A549 (cell line): ENCODE measurements around the gene CLDN4. TPM values are rescaled to one million over a fixed set of nuclear protein-coding genes. Genes with fewer than 3 reads are reported as not detected.

ENCODE experiments used
- ATAC-seq, 2 experiments: fragments of 200-7000 bp in 1 of 2; fragments of >200 bp in 1 of 2; cut with Nextera tagmentation in 1 of 2; cut with Tn5 transposase in 1 of 2; 3 replicates each; pipeline versions ENCODE4 v1.8.0 to v1.9.1; 2018 to 2020; ENCODE audit warnings: mild to moderate bottlenecking in 1 of 2, moderate library complexity in 1 of 2
- CTCF ChIA-PET: fragments of 300-600 bp; sonication (Branson Sonifier 250); formaldehyde crosslinking; extraction: SDS; loops from one replicate; lab custom pipeline; 2021; ENCODE audit warnings: antibody characterized with exemption, inconsistent platforms; lab: Yijun Ruan, JAX
- POLR2A ChIA-PET: fragments of 350-600 bp; formaldehyde crosslinking; extraction: SDS; loops from one replicate; lab custom pipeline; 2021; ENCODE audit warnings: antibody characterized with exemption, inconsistent platforms; lab: Yijun Ruan, JAX
- DNase-seq, 2 experiments: peaks; one replicate each; pipeline versions ENCODE4 v3.0.0 to v3.0.0-alpha.2; 2011 to 2016; ENCODE audit warnings: low read depth in 1 of 2, low spot score in 1 of 2
- FAIRE-seq: peaks from 2 replicates; lab custom pipeline; 2011; peaks lifted over from hg19 to GRCh38; lab: Jason Lieb, UNC
- H3K27ac ChIP-seq, 2 experiments: fragments of >200 bp; sonication (Bioruptor Twin); formaldehyde crosslinking; 3 replicates each; pipeline ENCODE4 v1.5.1; 2016 to 2017
- H3K4me1 ChIP-seq: fragments of >200 bp; sonication (Bioruptor Twin); formaldehyde crosslinking; 3 replicates; pipeline ENCODE4 v1.6.1; 2016
- H3K4me2 ChIP-seq: fragments of >200 bp; sonication (Bioruptor Twin); formaldehyde crosslinking; 3 replicates; pipeline ENCODE4 v1.6.1; 2016
- H3K4me3 ChIP-seq: fragments of >200 bp; sonication (Bioruptor Twin); formaldehyde crosslinking; 3 replicates; pipeline ENCODE4 v1.5.1; 2016
- H3K9me3 ChIP-seq: fragments of >200 bp; sonication (Bioruptor Twin); formaldehyde crosslinking; 3 replicates; pipeline ENCODE4 v1.6.1; 2016
- CBX2 ChIP-seq: fragments of 200-600 bp; sonication (generic); IDR thresholded peaks from 2 replicates; pipeline ENCODE4 v1.6.1; 2016; ENCODE audit warnings: low read depth, mild to moderate bottlenecking, borderline replicate concordance
- CBX8 ChIP-seq: fragments of 200-600 bp; sonication (generic); IDR thresholded peaks from 2 replicates; pipeline ENCODE4 v1.6.1; 2016
- CHD4 ChIP-seq: fragments of 200-600 bp; sonication (generic); IDR thresholded peaks from 2 replicates; pipeline ENCODE4 v1.6.1; 2016; ENCODE audit warnings: antibody characterized with exemption, mild to moderate bottlenecking, borderline replicate concordance
- EHMT2 ChIP-seq: fragments of 200-600 bp; sonication (generic); IDR thresholded peaks from 2 replicates; pipeline ENCODE4 v1.6.1; 2016; ENCODE audit warnings: antibody characterized with exemption, low read depth, mild to moderate bottlenecking, moderate library complexity
- FOSB ChIP-seq: fragments of 250-450 bp; sonication (Bioruptor Pico); IDR thresholded peaks from 2 replicates; pipeline ENCODE4 v1.5.0; 2020; ENCODE audit warnings: mild to moderate bottlenecking, moderate library complexity
- GATA3 ChIP-seq: IDR thresholded peaks from 2 replicates; pipeline ENCODE4 v1.6.1; 2012; ENCODE audit warnings: borderline replicate concordance
- HOXB5 ChIP-seq: fragments of 250-450 bp; sonication (Bioruptor Pico); IDR thresholded peaks from 2 replicates; pipeline ENCODE4 v1.5.0; 2020; ENCODE audit warnings: mild to moderate bottlenecking, moderate library complexity
- KDM1A ChIP-seq: fragments of 200-600 bp; sonication (generic); IDR thresholded peaks from 2 replicates; pipeline ENCODE4 v1.6.1; 2016; ENCODE audit warnings: low read depth, mild to moderate bottlenecking
- MAFK ChIP-seq: fragments of 450-650 bp; IDR thresholded peaks from 2 replicates; pipeline ENCODE4 v1.6.1; 2014; ENCODE audit not compliant: partially characterized antibody
- NPAS2 ChIP-seq: fragments of 250-450 bp; sonication (Bioruptor Pico); IDR thresholded peaks from 2 replicates; pipeline ENCODE4 v1.8.0; 2022; ENCODE audit warnings: mild to moderate bottlenecking, moderate library complexity, borderline replicate concordance
- NR3C1 ChIP-seq: fragments of >200 bp; sonication (Bioruptor Twin); formaldehyde crosslinking; IDR thresholded peaks from 3 replicates; pipeline ENCODE4 v1.6.1; 2017
- POLR2AphosphoS2 ChIP-seq: conservative IDR thresholded peaks from 2 replicates; pipeline ENCODE4 v1.6.1; 2012; ENCODE audit warnings: low read length, improper control_type of control experiment, inconsistent platforms
- RAD21 ChIP-seq, 2 experiments: fragments of >200 bp in 1 of 2; sonication (Bioruptor Twin) in 1 of 2; formaldehyde crosslinking in 1 of 2; IDR thresholded peaks in 1 of 2; conservative IDR thresholded peaks in 1 of 2; 2 replicates in 1 of 2; 3 replicates in 1 of 2; pipeline ENCODE4 v1.6.1; 2012 to 2018; ENCODE audit warnings: inconsistent platforms in 1 of 2
- RCOR1 ChIP-seq: fragments of 150-350 bp; IDR thresholded peaks from 2 replicates; pipeline ENCODE4 v1.6.1; 2014; ENCODE audit warnings: antibody characterized with exemption, low read length, low read depth
- RNF2 ChIP-seq: fragments of 200-600 bp; sonication (generic); IDR thresholded peaks from 2 replicates; pipeline ENCODE4 v1.6.1; 2016; ENCODE audit warnings: low read depth, mild to moderate bottlenecking, antibody characterized with exemption, moderate library complexity, borderline replicate concordance
- SREBF2 ChIP-seq: fragments of 450-650 bp; IDR thresholded peaks from 2 replicates; pipeline ENCODE4 v1.6.1; 2014; ENCODE audit warnings: mild to moderate bottlenecking, moderate library complexity
- ZFP36 ChIP-seq: fragments of 450-650 bp; IDR thresholded peaks from 2 replicates; pipeline ENCODE4 v1.6.1; 2014; ENCODE audit warnings: borderline replicate concordance; ENCODE audit not compliant: partially characterized antibody
- ZSCAN20 ChIP-seq: fragments of 250-450 bp; sonication (Bioruptor Pico); IDR thresholded peaks from 2 replicates; pipeline ENCODE4 v1.8.0; 2022; ENCODE audit warnings: mild to moderate bottlenecking, moderate library complexity
- WGBS: methylation state at CpG from one replicate; pipeline ENCODE4 v1.1.6; 2017; ENCODE audit errors: missing lambda C conversion rate; 5-methylcytosine and 5-hydroxymethylcytosine counted together
- polyA plus RNA-seq, 4 experiments: library from polyadenylated mRNA; depleted of rRNA in 3 of 4; stranded (reverse); fragments of >200 nt; fragmentation: RNase III in 1 of 4; extraction: RNeasy Plus Mini Kit Qiagen cat#74134 plus additional on column Dnase treatment in 1 of 4; gene quantifications; 2 replicates in 3 of 4; 3 replicates in 1 of 4; pipeline ENCODE4 v1.2.3, GENCODE V29; 2011 to 2017
- TF ChIP-seq, protein P1 (sequence below): IDR thresholded peaks from 2 replicates; pipeline ENCODE4 v1.6.1; 2012
- TF ChIP-seq, protein P2 (sequence below): fragments of 250-450 bp; sonication (Bioruptor Pico); IDR thresholded peaks from 2 replicates; pipeline ENCODE4 v1.5.0; 2020; ENCODE audit warnings: low read depth, mild to moderate bottlenecking, moderate library complexity
- TF ChIP-seq, protein P3 (sequence below): fragments of 150-350 bp; IDR thresholded peaks from 2 replicates; pipeline ENCODE4 v1.6.1; 2014; ENCODE audit warnings: low read depth, mild to moderate bottlenecking, low read length
- TF ChIP-seq, protein P4 (sequence below): fragments of >200 bp; sonication (Bioruptor Twin); formaldehyde crosslinking; IDR thresholded peaks from 3 replicates; pipeline ENCODE4 v1.5.1; 2016

The CLDN4 gene
- polyA plus RNA-seq, 2 of the 4 experiments (the other 2 are of a cell fraction) = 1.5 to 2.4 TPM

DNA sequence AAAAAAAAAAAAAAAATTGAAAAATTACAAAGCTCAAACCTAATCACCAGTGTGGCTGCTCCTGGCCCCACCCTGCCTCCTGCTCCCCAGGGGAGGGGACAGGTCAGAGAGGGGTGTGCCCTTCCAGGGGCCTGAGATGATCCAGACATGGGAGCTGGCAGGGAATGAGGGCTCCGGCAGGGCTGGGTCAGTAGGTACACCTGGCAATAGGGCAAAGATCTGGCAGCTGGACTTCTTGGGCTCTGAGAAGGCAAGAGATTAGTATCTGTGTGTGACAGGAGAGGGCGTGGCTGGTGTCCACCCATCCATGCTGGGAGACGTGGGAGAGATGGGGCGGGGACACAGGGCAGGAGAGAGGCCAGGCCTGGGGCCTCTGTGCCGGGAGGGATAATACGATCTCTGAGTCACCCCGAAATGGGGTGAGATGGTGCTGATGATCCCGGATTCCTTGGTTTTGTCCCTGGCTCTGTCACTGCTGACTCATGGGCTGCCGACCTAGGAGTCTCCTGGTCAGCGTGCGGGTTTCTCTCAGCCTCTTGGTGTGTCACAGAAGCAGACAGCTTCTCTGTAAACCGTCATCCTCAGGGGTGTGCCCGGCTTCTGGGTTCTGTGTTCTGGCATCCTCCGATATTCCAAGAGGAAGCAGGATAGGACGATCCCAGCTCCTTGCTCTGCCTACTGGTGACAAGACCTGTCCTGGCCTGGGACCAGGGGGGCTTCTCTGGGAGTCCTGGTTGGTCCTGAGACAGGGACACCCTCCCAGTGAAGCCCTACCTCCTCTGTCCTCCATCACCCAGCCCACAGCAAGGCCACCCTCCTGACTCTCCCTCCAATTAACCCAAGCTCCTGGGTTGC, 8.2 kb upstream of the CLDN4 start (continued):
- TF ChIP-seq, protein P1, sequence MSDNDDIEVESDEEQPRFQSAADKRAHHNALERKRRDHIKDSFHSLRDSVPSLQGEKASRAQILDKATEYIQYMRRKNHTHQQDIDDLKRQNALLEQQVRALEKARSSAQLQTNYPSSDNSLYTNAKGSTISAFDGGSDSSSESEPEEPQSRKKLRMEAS = peak; percentile 49
- TF ChIP-seq GATA3 = peak; percentile 69
- TF ChIP-seq EHMT2 = no peak
- TF ChIP-seq CBX8 = no peak
- no peak for TF ChIP-seq RCOR1
- no peak for TF ChIP-seq NR3C1
- no peak for TF ChIP-seq POLR2AphosphoS2
- TF ChIP-seq SREBF2 = no peak
- peak; percentile 87 for TF ChIP-seq MAFK

DNA sequence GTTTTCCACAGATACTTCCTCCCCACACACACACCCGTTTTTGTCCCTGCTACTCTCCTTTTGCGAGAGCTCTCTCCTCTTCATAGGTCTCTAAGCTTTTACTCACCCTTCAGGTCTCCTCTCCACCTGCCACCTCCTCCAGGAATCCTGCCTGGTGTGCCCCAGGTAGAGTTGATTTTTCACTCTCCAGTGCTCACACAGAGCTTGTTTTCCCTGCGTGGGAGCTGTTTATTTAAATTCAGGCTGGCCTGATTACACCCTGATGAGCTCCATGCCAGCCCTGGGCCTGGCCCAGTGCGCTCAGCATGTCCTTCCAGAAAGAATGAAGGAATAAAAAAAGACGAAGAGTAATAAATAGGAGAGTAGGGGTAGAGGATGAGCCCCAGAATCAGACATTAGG, 7.5 kb upstream of the CLDN4 start:
- TF ChIP-seq RNF2 = no peak
- peak; percentile 54 for TF ChIP-seq ZFP36
- FAIRE-seq = no peak
- no peak for ATAC-seq
- H3K4me3 ChIP-seq = no peak overlapping the region
- peaks cover 40% of the 10 kb centered on the region for H3K4me1 ChIP-seq
- DNase-seq = no peak
- CTCF ChIA-PET = interaction anchor here (0.6 to 5.2 kb wide), 5 partner anchors 10 to 88 kb away, joined by 4 to 30 read pairs (median 13); no protein-coding TSS in a partner anchor
- POLR2A ChIA-PET = interaction anchor here (1.2 to 1.8 kb wide), 3 partner anchors 19 to 84 kb away, joined by 6 to 10 read pairs (median 8); partner anchors contain the start of genes ABHD11 and METTL27
- peak overlapping the region; percentile 82 to 88 for H3K27ac ChIP-seq
- H3K9me3 ChIP-seq = no peaks in the 10 kb centered on the region
- 65% methylated on average over 5 of the region's 5 CpGs for WGBS
- peak overlapping the region; percentile 74 for H3K4me2 ChIP-seq

DNA sequence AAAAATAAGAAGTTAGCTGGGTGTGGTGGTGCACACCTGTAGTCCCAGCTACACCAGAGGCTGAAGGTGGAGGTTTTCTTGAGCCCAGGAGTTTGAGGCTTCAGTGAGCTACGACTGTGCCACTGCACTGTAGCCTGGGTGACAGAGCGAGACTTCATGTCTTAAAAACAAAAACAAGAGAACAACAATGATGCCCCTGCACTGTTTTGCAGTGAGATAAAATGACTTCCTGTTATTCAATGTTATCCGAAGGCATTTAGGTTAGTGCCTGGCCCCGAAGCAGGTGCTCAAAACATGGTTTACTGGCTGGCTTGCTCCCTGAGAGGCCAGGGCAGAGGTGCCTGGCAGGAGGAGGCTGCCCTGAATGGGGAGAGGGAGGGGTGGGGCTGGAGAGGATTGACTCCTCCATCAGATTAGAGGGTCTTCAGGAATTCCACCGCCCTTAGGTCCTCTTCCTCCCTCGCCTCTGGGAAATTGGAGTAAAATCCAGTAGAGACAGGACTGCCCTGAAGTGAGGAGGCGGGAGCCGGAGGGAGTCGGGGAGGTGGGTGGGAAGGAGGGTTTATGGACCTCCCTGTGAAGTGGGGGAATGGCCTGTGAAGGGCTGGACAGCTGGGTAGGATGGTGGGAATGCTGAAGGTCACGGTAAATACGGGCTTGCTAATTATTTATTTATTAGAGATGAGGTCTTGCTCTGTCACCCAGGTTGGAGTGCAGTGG, 6.8 kb upstream of the CLDN4 start:
- Histone ChIP-seq H3K9me3 (no peaks in the 10 kb centered on the region), H3K4me1 (peaks cover 48% of the 10 kb centered on the region), H3K27ac (peak overlapping the region; percentile 82 to 88; a peak in 5 of 6 replicates), H3K4me3 (no peak overlapping the region), H3K4me2 (no peak overlapping the region)
- POLR2A ChIA-PET = no interaction called here
- 88% methylated on average over 11 of the region's 11 CpGs for WGBS
- FAIRE-seq (no peak), DNase-seq (no peak), ATAC-seq (no peak)
- CTCF ChIA-PET = interaction anchor here (0.6 to 5.2 kb wide), 5 partner anchors 13 to 89 kb away, joined by 3 to 30 read pairs (median 6); no protein-coding TSS in a partner anchor
- TF ChIP-seq ZSCAN20 (CRISPR knock-in tag) = no peak
- TF ChIP-seq, protein P2, sequence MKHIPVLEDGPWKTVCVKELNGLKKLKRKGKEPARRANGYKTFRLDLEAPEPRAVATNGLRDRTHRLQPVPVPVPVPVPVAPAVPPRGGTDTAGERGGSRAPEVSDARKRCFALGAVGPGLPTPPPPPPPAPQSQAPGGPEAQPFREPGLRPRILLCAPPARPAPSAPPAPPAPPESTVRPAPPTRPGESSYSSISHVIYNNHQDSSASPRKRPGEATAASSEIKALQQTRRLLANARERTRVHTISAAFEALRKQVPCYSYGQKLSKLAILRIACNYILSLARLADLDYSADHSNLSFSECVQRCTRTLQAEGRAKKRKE (CRISPR knock-in tag) = no peak
- no peak for TF ChIP-seq CBX2
- TF ChIP-seq, protein P3, sequence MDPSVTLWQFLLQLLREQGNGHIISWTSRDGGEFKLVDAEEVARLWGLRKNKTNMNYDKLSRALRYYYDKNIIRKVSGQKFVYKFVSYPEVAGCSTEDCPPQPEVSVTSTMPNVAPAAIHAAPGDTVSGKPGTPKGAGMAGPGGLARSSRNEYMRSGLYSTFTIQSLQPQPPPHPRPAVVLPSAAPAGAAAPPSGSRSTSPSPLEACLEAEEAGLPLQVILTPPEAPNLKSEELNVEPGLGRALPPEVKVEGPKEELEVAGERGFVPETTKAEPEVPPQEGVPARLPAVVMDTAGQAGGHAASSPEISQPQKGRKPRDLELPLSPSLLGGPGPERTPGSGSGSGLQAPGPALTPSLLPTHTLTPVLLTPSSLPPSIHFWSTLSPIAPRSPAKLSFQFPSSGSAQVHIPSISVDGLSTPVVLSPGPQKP = no peak
- no peak for TF ChIP-seq CHD4
- TF ChIP-seq NPAS2 (CRISPR knock-in tag) = no peak
- TF ChIP-seq FOSB = no peak
- no peak for TF ChIP-seq HOXB5 (CRISPR knock-in tag)
- TF ChIP-seq POLR2AphosphoS2 = no peak
- no peak for TF ChIP-seq MAFK
- TF ChIP-seq, protein P4, sequence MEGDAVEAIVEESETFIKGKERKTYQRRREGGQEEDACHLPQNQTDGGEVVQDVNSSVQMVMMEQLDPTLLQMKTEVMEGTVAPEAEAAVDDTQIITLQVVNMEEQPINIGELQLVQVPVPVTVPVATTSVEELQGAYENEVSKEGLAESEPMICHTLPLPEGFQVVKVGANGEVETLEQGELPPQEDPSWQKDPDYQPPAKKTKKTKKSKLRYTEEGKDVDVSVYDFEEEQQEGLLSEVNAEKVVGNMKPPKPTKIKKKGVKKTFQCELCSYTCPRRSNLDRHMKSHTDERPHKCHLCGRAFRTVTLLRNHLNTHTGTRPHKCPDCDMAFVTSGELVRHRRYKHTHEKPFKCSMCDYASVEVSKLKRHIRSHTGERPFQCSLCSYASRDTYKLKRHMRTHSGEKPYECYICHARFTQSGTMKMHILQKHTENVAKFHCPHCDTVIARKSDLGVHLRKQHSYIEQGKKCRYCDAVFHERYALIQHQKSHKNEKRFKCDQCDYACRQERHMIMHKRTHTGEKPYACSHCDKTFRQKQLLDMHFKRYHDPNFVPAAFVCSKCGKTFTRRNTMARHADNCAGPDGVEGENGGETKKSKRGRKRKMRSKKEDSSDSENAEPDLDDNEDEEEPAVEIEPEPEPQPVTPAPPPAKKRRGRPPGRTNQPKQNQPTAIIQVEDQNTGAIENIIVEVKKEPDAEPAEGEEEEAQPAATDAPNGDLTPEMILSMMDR = no peak
- no peak for TF ChIP-seq KDM1A
- no peak for TF ChIP-seq RAD21 (conservative IDR thresholded peaks at IDR 0.05 in 1 of 2, IDR thresholded peaks at IDR 0.05 in 1 of 2)
